ENCODE data around the gene DDX50.
"Not testable (repeated sequence)": the region's sequence is repeated elsewhere in the genome, so short reads cannot be mapped to it uniquely, and the experiment has no call there.

DDX50 gene

GRCh38 chr10:68901105-68901927 is at the start of gene DDX50:
TSS of gene DDX50 (plus strand) at chr10:68901315. CDS start at chr10:68901385, 70 bp downstream.
- POLR2A ChIA-PET = interaction anchor here (0.6 to 1.5 kb wide), 11 partner anchors 11 to 206 kb away, joined by 3 to 9 read pairs (median 3); partner anchors contain the start of genes CCAR1, DDX21 and STOX1
- CTCF ChIA-PET = interaction anchor here (0.6 kb wide), 1 partner anchor 741 kb away, joined by 3 read pairs; no protein-coding TSS in a partner anchor

GRCh38 chr10:68856352-68856751 is 44.8 kb upstream of the DDX50 start:
- ChIA-PET POLR2A (interaction anchor here (0.8 kb wide), 1 partner anchor 29 kb away, joined by 3 read pairs; the partner anchor contains the start of gene STOX1), CTCF (no interaction called here)
- TF ChIP-seq ZNF384 (IDR thresholded peaks at IDR 0.05) = no peak
- TF ChIP-seq ARNT (IDR thresholded peaks at IDR 0.05) = no peak
- no peak for TF ChIP-seq LEF1 (IDR thresholded peaks at IDR 0.05; ENCODE audit: borderline replicate concordance)
- no peak for TF ChIP-seq SP1 (IDR thresholded peaks at IDR 0.05)
- no peak for TF ChIP-seq FOXK2 (IDR thresholded peaks at IDR 0.05)
- TF ChIP-seq HDGF (IDR thresholded peaks at IDR 0.05; ENCODE audit: borderline replicate concordance) = no peak
- no peak for TF ChIP-seq NFRKB (IDR thresholded peaks at IDR 0.05)
- TF ChIP-seq FOXA1 (IDR thresholded peaks at IDR 0.05) = no peak
- TF ChIP-seq CTBP1 (IDR thresholded peaks at IDR 0.05; ENCODE audit: borderline replicate concordance) = no peak
- no peak for TF ChIP-seq TARDBP (IDR thresholded peaks at IDR 0.05)
- TF ChIP-seq SUZ12 (IDR thresholded peaks at IDR 0.05) = no peak
- TF ChIP-seq ELF4 (IDR thresholded peaks at IDR 0.05) = no peak
- TF ChIP-seq PKNOX1 (IDR thresholded peaks at IDR 0.05) = no peak
- TF ChIP-seq FOXM1 (IDR thresholded peaks at IDR 0.05; ENCODE audit: borderline replicate concordance) = no peak
- TF ChIP-seq BHLHE40 (IDR thresholded peaks at IDR 0.05; ENCODE audit: borderline replicate concordance) = no peak
- no peak for TF ChIP-seq L3MBTL2 (conservative IDR thresholded peaks at IDR 0.05)
- DNase-seq (ENCODE audit: extremely low spot score) = no peak

More at GRCh38 chr10:68901105-68901927, at the start of gene DDX50:
- peak; percentile 50 for TF ChIP-seq PKNOX1 (IDR thresholded peaks at IDR 0.05)
- peak; percentile 55 for TF ChIP-seq L3MBTL2 (conservative IDR thresholded peaks at IDR 0.05)
- TF ChIP-seq TARDBP (IDR thresholded peaks at IDR 0.05) = no peak
- peak; percentile 91 for DNase-seq (ENCODE audit: extremely low spot score)

GRCh38 chr10:68857005-68857404 is 44.1 kb upstream of the DDX50 start:
- POLR2A ChIA-PET = no interaction called here

GRCh38 chr10:68861253-68861652 is 39.9 kb upstream of the DDX50 start:
- CTCF ChIA-PET = no interaction called here
- TF ChIP-seq CTBP1 (IDR thresholded peaks at IDR 0.05; ENCODE audit: borderline replicate concordance) = no peak
- TF ChIP-seq PKNOX1 (IDR thresholded peaks at IDR 0.05) = no peak
- TF ChIP-seq L3MBTL2 (conservative IDR thresholded peaks at IDR 0.05) = no peak
- TF ChIP-seq FOXM1 (IDR thresholded peaks at IDR 0.05; ENCODE audit: borderline replicate concordance) = no peak
- TF ChIP-seq SP1 (IDR thresholded peaks at IDR 0.05) = no peak
- no peak for TF ChIP-seq FOXK2 (IDR thresholded peaks at IDR 0.05)
- TF ChIP-seq SUZ12 (IDR thresholded peaks at IDR 0.05) = no peak
- no peak for TF ChIP-seq LEF1 (IDR thresholded peaks at IDR 0.05; ENCODE audit: borderline replicate concordance)
- TF ChIP-seq NFRKB (IDR thresholded peaks at IDR 0.05) = no peak
- TF ChIP-seq ZNF384 (IDR thresholded peaks at IDR 0.05) = no peak
- DNase-seq (ENCODE audit: extremely low spot score) = no peak
- POLR2A ChIA-PET = no interaction called here

More at GRCh38 chr10:68857005-68857404, 44.1 kb upstream of the DDX50 start:
- CTCF ChIA-PET = no interaction called here
- TF ChIP-seq HDGF (IDR thresholded peaks at IDR 0.05; ENCODE audit: borderline replicate concordance) (no peak), NFRKB (IDR thresholded peaks at IDR 0.05) (no peak), L3MBTL2 (conservative IDR thresholded peaks at IDR 0.05) (no peak), ZNF384 (IDR thresholded peaks at IDR 0.05) (no peak), FOXA1 (IDR thresholded peaks at IDR 0.05) (no peak)
- no peak for DNase-seq (ENCODE audit: extremely low spot score)

- DNase-seq (ENCODE audit: extremely low spot score) = no peak
- CTCF ChIA-PET = no interaction called here
- POLR2A ChIA-PET = no interaction called here
- TF ChIP-seq PKNOX1 (IDR thresholded peaks at IDR 0.05) (no peak), ELF4 (IDR thresholded peaks at IDR 0.05) (no peak), L3MBTL2 (conservative IDR thresholded peaks at IDR 0.05) (no peak)
These were observed 36.5 kb upstream of the DDX50 start for GRCh38 chr10:68864611-68865010.

GRCh38 chr10:68868173-68868572 is 32.9 kb upstream of the DDX50 start:
- DNase-seq (ENCODE audit: extremely low spot score); POLR2A ChIA-PET; CTCF ChIA-PET: not testable (repeated sequence)

All from HEK293T (cell line).